SK-N-SH (cell line): ENCODE results near the gene CASZ1. TPM values are rescaled to one million over a fixed set of nuclear protein-coding genes. Genes with fewer than 3 reads are reported as not detected.

ENCODE experiments used
- CTCF ChIA-PET: fragments of 300-600, 350-600 bp; formaldehyde crosslinking; extraction: SDS; loops from one replicate; lab custom pipeline; 2021; lab: Yijun Ruan, JAX
- POLR2A ChIA-PET: fragments of 350-600 bp; sonication (Branson Sonifier 250); formaldehyde crosslinking; extraction: SDS; loops from one replicate; lab custom pipeline; 2020; ENCODE audit warnings: antibody characterized with exemption, inconsistent platforms; lab: Yijun Ruan, JAX
- DNase-seq: peaks from one replicate; pipeline ENCODE4 v3.0.0; 2012
- H2AFZ ChIP-seq: fragments of 200-600 bp; sonication (generic); 2 replicates; pipeline ENCODE4 v1.8.1; 2016; ENCODE audit warnings: antibody characterized with exemption, mild to moderate bottlenecking, low read depth
- H3F3A ChIP-seq: fragments of 200-600 bp; sonication (generic); replicated peaks from 2 replicates; pipeline ENCODE3; 2016; ENCODE audit warnings: antibody characterized with exemption, mild to moderate bottlenecking; ENCODE audit not compliant: insufficient read depth
- H3K27ac ChIP-seq, 2 experiments: fragments of 200-500 bp in 1 of 2; fragments of 200-600 bp in 1 of 2; sonication (Bioruptor generic) in 1 of 2; sonication (generic), shearing (Covaris generic) in 1 of 2; 2 replicates each; pipeline versions ENCODE4 v1.5.1 to v1.6.1; 2014 to 2016; ENCODE audit warnings: low read depth in 2 of 2, inconsistent platforms in 1 of 2, low read length in 1 of 2, mild to moderate bottlenecking in 1 of 2, mixed read lengths in 1 of 2
- H3K27me3 ChIP-seq: fragments of 200-600 bp; sonication (generic), shearing (Covaris generic); 2 replicates; pipeline ENCODE4 v1.6.1; 2016; ENCODE audit warnings: mixed run types; ENCODE audit not compliant: insufficient read depth
- H3K36me3 ChIP-seq, 2 experiments: fragments of 200-500 bp in 1 of 2; fragments of 200-600 bp in 1 of 2; sonication (Bioruptor generic) in 1 of 2; sonication (generic) in 1 of 2; replicated peaks in 1 of 2; 2 replicates each; pipeline versions ENCODE3 to v1.5.1; 2014 to 2016; ENCODE audit warnings: low read length in 1 of 2, mild to moderate bottlenecking in 1 of 2; ENCODE audit not compliant: insufficient read depth in 2 of 2, control insufficient read depth in 1 of 2
- H3K4me1 ChIP-seq, 2 experiments: fragments of 200-500 bp in 1 of 2; fragments of 200-600 bp in 1 of 2; sonication (Bioruptor generic) in 1 of 2; sonication (generic), shearing (Covaris generic) in 1 of 2; 2 replicates each; pipeline versions ENCODE4 v1.5.1 to v1.6.1; 2014 to 2016; ENCODE audit warnings: low read depth in 1 of 2, low read length in 1 of 2, mixed run types in 1 of 2; ENCODE audit not compliant: insufficient read depth in 2 of 2, control insufficient read depth in 1 of 2
- H3K4me2 ChIP-seq: fragments of 200-600 bp; sonication (generic), shearing (Covaris generic); 2 replicates; pipeline ENCODE4 v1.6.1; 2017; ENCODE audit warnings: mixed run types
- H3K4me3 ChIP-seq, 2 experiments: fragments of 200-500 bp in 1 of 2; fragments of 200-600 bp in 1 of 2; sonication (Bioruptor generic) in 1 of 2; sonication (generic), shearing (Covaris generic) in 1 of 2; 2 replicates each; pipeline versions ENCODE4 v1.5.1 to v1.8.1; 2014 to 2016; ENCODE audit warnings: low read depth in 2 of 2, inconsistent platforms in 1 of 2, low read length in 1 of 2, mild to moderate bottlenecking in 1 of 2, mixed read lengths in 1 of 2, moderate library complexity in 1 of 2
- H3K79me2 ChIP-seq: fragments of 200-600 bp; sonication (generic); 2 replicates; pipeline ENCODE4 v1.8.1; 2017; ENCODE audit warnings: mild to moderate bottlenecking; ENCODE audit not compliant: insufficient read depth
- H3K9ac ChIP-seq: fragments of 200-600 bp; sonication (generic); 2 replicates; pipeline ENCODE4 v1.6.1; 2017; ENCODE audit warnings: mixed run types
- H3K9me2 ChIP-seq: fragments of 200-600 bp; sonication (generic); 2 replicates; pipeline ENCODE4 v1.6.1; 2017; ENCODE audit warnings: mixed run types
- H3K9me3 ChIP-seq: fragments of 200-600 bp; sonication (generic); 2 replicates; pipeline ENCODE4 v1.6.1; 2017; ENCODE audit warnings: mixed run types, mild to moderate bottlenecking, moderate library complexity
- H4K20me1 ChIP-seq: fragments of 200-600 bp; sonication (generic); 2 replicates; pipeline ENCODE4 v1.6.1; 2017; ENCODE audit warnings: mild to moderate bottlenecking, mixed run types; ENCODE audit not compliant: insufficient read depth
- ELF1 ChIP-seq: IDR thresholded peaks from 2 replicates; pipeline ENCODE4 v1.4.0; 2012
- EZH2phosphoT487 ChIP-seq: fragments of 200-600 bp; sonication (generic); IDR thresholded peaks from 2 replicates; pipeline ENCODE4 v1.6.1; 2017; ENCODE audit warnings: low read depth, mixed run types, mild to moderate bottlenecking, antibody characterized with exemption, moderate library complexity, borderline replicate concordance
- FOXJ3 ChIP-seq: sonication (generic); formaldehyde crosslinking; IDR thresholded peaks from 2 replicates; pipeline ENCODE4 v1.5.1; 2020; ENCODE audit warnings: mild to moderate bottlenecking, missing genetic modification reagents
- FOXM1 ChIP-seq: IDR thresholded peaks from 2 replicates; pipeline ENCODE4 v1.4.0; 2012; ENCODE audit warnings: low read depth, mild to moderate bottlenecking
- GABPA ChIP-seq: IDR thresholded peaks from 2 replicates; pipeline ENCODE4 v1.4.0; 2012; ENCODE audit warnings: low read depth, mild to moderate bottlenecking
- JUND ChIP-seq: IDR thresholded peaks from 2 replicates; pipeline ENCODE4 v1.4.0; 2012
- RAD21 ChIP-seq: IDR thresholded peaks from 2 replicates; pipeline ENCODE4 v1.6.1; 2012; ENCODE audit warnings: mild to moderate bottlenecking, low read length
- RFX5 ChIP-seq: IDR thresholded peaks from 2 replicates; pipeline ENCODE4 v1.6.1; 2012; ENCODE audit warnings: mild to moderate bottlenecking, improper control_type of control experiment, low read length
- SMC3 ChIP-seq: IDR thresholded peaks from 2 replicates; pipeline ENCODE4 v1.6.1; 2012; ENCODE audit warnings: low read depth, low read length, improper control_type of control experiment
- TAF1 ChIP-seq: IDR thresholded peaks from 2 replicates; pipeline ENCODE4 v1.6.1; 2012; ENCODE audit warnings: low read depth, mild to moderate bottlenecking, low read length, moderate library complexity, borderline replicate concordance
- TCF12 ChIP-seq: IDR thresholded peaks from 2 replicates; pipeline ENCODE4 v1.4.0; 2012
- TEAD4 ChIP-seq: IDR thresholded peaks from 2 replicates; pipeline ENCODE4 v1.4.0; 2012; ENCODE audit warnings: mild to moderate bottlenecking, borderline replicate concordance; ENCODE audit not compliant: insufficient read depth
- YY1 ChIP-seq: IDR thresholded peaks from 2 replicates; pipeline ENCODE4 v1.4.0; 2012; ENCODE audit warnings: low read depth, mild to moderate bottlenecking
- WGBS: methylation state at CpG from one replicate; pipeline ENCODE4 v1.1.6; 2017; ENCODE audit warnings: low lambda C conversion rate; 5-methylcytosine and 5-hydroxymethylcytosine counted together
- polyA plus RNA-seq, 3 experiments: library from polyadenylated mRNA; depleted of rRNA; stranded (reverse); fragments of >200 nt; gene quantifications; 2 replicates each; pipeline ENCODE4 v1.2.3, GENCODE V29; 2012
- TF ChIP-seq, protein P1 (sequence below): fragments of 150-350 bp; IDR thresholded peaks from 2 replicates; pipeline ENCODE4 v1.6.1; 2017; ENCODE audit warnings: antibody characterized with exemption, low read length, low read depth, borderline replicate concordance

Gene CASZ1
- polyA plus RNA-seq, 1 of the 3 experiments (the other 2 are of a cell fraction) = 0.51 TPM

DNA sequence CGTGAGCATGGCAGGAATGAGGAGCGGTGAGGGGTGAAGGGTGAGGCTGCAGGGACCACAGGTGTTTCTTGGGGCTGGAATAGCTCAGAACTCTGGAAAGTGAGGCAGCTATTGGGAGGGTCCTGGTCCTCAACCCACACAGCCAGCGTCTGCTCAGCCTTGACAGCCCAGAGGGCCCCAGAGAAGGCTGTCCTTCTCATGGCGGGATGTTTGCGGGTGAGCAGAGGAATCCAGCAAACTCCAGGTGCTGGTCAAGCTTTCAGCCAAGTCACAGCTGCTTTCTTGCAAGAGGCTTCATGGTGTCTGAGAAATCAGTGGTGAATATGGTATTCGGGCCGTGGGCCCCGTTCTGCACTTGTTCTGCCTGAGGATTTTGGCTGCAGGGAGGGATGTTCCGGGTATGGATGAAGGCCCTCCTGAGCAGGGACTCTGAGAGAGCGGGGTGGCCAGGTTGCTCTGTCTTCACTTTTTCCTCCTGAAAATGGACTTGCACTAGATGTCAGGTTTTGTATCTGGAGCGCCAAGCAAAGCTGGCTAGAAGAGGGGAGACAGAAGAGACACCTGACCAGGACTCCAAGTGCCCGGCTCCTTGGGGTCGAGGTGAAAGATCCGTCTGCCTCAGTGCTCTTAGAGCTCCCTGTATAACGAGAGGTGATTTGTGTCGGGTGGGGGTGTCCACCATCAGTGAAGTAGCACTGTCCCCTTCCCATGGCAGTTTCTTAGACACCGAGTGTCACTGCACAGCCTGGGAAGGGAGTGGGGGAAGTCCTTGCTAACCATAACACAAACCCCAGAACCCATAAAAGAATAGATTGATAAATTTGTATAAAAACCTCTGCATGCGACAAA is 181.8 kb downstream of the CASZ1 start:
- H3K9me2 ChIP-seq = no peaks in the 10 kb centered on the region
- no peak overlapping the region for H3K9ac ChIP-seq
- no peaks in the 10 kb centered on the region for H4K20me1 ChIP-seq
- no peak overlapping the region for H3K4me2 ChIP-seq
- ChIA-PET CTCF (interaction anchor here (0.6 kb wide), 1 partner anchor 60 kb away, joined by 3 read pairs; no protein-coding TSS in a partner anchor), POLR2A (no interaction called here)
- H3K79me2 ChIP-seq = no peaks in the 10 kb centered on the region
- H3F3A ChIP-seq = no peaks in the 10 kb centered on the region
- no peak overlapping the region for H3K4me3 ChIP-seq
- no peaks in the 10 kb centered on the region for H3K9me3 ChIP-seq
- TF ChIP-seq GABPA (no peak), TCF12 (no peak), JUND (no peak), EZH2phosphoT487 (no peak)
- TF ChIP-seq, protein P1, sequence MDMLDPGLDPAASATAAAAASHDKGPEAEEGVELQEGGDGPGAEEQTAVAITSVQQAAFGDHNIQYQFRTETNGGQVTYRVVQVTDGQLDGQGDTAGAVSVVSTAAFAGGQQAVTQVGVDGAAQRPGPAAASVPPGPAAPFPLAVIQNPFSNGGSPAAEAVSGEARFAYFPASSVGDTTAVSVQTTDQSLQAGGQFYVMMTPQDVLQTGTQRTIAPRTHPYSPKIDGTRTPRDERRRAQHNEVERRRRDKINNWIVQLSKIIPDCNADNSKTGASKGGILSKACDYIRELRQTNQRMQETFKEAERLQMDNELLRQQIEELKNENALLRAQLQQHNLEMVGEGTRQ = no peak
- H2AFZ ChIP-seq = no peak overlapping the region
- DNase-seq = no peak
- 95% methylated on average over 9 of the region's 18 CpGs for WGBS
- no peaks in the 10 kb centered on the region for H3K27me3 ChIP-seq
- H3K36me3 ChIP-seq = peaks cover 0 to 3% of the 10 kb centered on the region in 2 experiments
- no peak overlapping the region for H3K27ac ChIP-seq
- H3K4me1 ChIP-seq = peaks cover 0 to 9% of the 10 kb centered on the region in 2 experiments; a peak in 1 of 4 replicates

DNA sequence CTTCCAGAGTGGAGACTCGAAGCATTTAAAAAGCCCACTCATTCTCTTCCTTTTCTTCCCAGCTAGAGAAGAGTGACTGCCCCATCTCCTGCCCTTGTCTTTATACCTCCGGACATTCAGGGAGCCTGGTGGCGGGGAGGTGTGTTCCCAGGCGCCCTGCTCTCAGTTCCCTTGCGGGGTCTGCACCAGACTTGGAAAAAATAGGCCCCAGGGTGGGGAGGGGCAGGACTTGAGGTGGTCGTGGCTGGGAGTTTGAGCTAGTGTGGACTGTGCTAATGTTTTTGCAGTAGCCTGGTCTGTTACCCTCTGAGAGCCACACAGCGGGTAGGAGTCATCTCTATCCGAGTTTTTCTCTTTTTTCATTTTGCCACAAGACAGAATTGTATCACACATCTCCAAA is 182.6 kb downstream of the CASZ1 start:
- Histone ChIP-seq H3K9me2 (no peaks in the 10 kb centered on the region), H3K27ac (no peak overlapping the region), H3K79me2 (no peaks in the 10 kb centered on the region), H3K9me3 (no peaks in the 10 kb centered on the region), H2AFZ (no peak overlapping the region), H4K20me1 (no peaks in the 10 kb centered on the region), H3F3A (no peaks in the 10 kb centered on the region), H3K4me2 (no peak overlapping the region), H3K4me3 (no peak overlapping the region), H3K9ac (no peak overlapping the region), H3K27me3 (no peaks in the 10 kb centered on the region), H3K36me3 (peaks cover 0 to 3% of the 10 kb centered on the region in 2 experiments), H3K4me1 (peaks cover 0 to 9% of the 10 kb centered on the region in 2 experiments; a peak in 1 of 4 replicates)
- CTCF ChIA-PET = interaction anchor here (1.5 kb wide), 1 partner anchor 106 kb away, joined by 4 read pairs; no protein-coding TSS in a partner anchor
- DNase-seq = no peak
- POLR2A ChIA-PET = no interaction called here
- WGBS = 89% methylated on average over 8 of the region's 8 CpGs
- TF ChIP-seq SMC3 (no peak), FOXM1 (no peak), TAF1 (no peak), EZH2phosphoT487 (no peak), TCF12 (no peak), TEAD4 (no peak)
- TF ChIP-seq, all 33 proteins: peak for 0

- Histone ChIP-seq H3K27ac (no peak overlapping the region), H3K36me3 (no peaks in the 10 kb centered on the region), H2AFZ (no peak overlapping the region), H3K4me3 (no peak overlapping the region), H3K79me2 (no peaks in the 10 kb centered on the region), H3K27me3 (no peaks in the 10 kb centered on the region), H3K4me2 (no peak overlapping the region), H3K9me2 (no peaks in the 10 kb centered on the region), H4K20me1 (no peaks in the 10 kb centered on the region), H3K9ac (no peak overlapping the region), H3K4me1 (peaks cover 0 to 9% of the 10 kb centered on the region in 2 experiments; a peak in 1 of 4 replicates), H3F3A (no peaks in the 10 kb centered on the region)
- no peak for DNase-seq
- 92% methylated on average over 5 of the region's 10 CpGs for WGBS
- ChIA-PET CTCF (interaction anchor here (1.2 to 1.5 kb wide), 2 partner anchors 19 to 106 kb away, joined by 3 to 4 read pairs; no protein-coding TSS in a partner anchor), POLR2A (no interaction called here)
- TF ChIP-seq SMC3 (no peak), RFX5 (no peak), FOXJ3 (CRISPR knock-in tag) (no peak), YY1 (no peak), RAD21 (no peak), ELF1 (no peak), FOXM1 (no peak), GABPA (no peak)
- TF ChIP-seq, all 33 proteins: peak for 0
- no peaks in the 10 kb centered on the region for H3K9me3 ChIP-seq
Observed at GRCh38 chr1:10613340-10613739, 183.1 kb downstream of the CASZ1 start.
